HG02642 (cell line): Measurements from ENCODE around the gene CNN1.
"Not testable (repeated sequence)": the region's sequence is repeated elsewhere in the genome, so short reads cannot be mapped to it uniquely, and the experiment has no call there.

Source experiments
- ATAC-seq: cut with Tn5 transposase; IDR thresholded peaks from one replicate; pipeline ENCODE4 v1.9.1; 2021; ENCODE audit warnings: mild to moderate bottlenecking; ENCODE audit not compliant: unreplicated experiment, poor library complexity

Gene CNN1

DNA sequence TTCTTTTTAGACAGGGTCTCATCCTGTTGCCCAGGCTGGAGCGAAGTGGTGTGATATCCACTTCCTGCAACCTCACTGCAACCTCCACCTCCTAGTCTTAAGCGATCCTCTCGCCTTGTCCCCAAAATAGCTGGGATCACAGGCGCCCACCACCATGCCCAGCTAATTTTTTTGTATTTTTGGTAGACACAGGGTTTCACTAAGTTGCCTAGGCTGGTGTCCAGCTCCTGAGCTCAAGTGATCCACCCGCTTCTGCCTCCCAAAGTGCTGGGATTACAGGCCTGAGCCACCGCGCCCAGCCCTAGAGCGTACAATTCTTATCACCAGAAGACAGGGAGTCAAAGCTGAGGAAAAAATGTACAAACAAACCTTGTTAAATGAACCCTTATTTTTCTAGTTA lies 24.9 kb downstream of the CNN1 start:
- ATAC-seq: no peak

DNA sequence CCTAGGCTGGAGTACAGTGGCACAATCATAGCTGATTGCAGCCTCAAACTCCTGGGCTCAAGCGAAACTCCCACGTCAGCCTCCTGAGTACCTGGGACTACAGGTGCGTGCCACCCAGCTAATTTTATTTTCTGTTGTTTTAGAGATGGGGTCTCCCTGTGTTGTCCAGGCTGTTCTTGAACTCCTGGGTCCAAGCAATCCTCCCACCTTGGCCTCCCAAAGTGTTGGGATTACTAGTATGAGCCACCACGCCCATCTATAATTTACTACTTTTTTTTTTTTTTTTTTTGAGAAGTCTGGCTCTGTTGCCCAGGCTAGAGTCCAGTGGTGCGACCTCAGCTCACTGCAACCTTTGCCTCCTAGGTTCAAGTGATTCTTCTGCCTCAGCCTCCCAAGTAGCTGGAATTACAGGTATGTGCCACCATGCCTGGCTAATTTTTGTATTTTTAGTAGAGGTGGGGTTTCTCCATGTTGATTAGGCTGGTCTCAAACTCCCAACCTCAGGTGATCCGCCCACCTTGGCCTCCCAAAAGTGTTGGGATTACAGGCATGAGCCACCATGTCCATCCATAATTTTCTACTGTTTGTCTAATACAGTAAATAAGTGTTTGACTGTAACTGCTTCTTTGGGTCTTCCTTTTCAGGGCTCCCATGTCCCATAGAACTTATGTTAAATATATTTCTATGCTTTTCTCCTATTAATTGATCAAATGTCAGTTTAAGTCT lies 25.6 kb downstream of the CNN1 start:
- ATAC-seq: not testable (repeated sequence)

DNA sequence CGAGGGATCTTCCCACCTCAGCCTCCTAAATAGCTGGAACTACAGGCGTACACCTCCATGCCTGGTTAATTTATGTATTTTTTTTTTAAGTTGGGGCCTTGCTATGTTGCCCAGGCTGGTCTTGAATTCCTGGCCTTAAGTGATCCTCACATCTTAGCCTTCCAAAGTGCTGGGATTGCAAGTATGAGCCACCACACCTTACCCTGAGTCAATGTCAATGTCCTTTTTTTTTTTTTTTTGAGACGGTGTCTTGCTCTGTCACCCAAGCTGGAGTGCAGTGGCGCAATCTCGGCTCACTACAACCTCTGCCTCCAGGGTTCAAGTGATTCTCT lies 27.0 kb downstream of the CNN1 start:
- ATAC-seq: not testable (repeated sequence)

DNA sequence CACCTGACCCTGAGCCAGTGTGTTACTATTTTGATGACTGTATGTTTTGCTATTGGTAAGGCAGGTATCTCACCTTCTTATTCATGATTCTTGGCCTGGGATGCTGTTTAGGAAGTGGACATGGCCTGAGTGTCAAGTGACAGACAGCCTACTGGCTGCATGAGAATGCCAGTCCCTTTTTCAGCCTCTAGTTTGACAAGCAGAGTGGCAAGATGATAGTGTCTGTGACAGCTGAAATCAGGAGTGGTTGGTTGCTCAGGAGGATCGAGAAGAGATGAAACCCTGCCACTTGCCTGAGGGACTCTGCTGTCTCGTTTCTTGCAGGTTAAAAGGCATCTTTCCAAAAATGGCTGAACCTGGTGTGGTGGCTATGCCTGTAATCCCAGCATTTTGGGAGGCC lies 27.5 kb downstream of the CNN1 start:
- ATAC-seq: no peak

DNA sequence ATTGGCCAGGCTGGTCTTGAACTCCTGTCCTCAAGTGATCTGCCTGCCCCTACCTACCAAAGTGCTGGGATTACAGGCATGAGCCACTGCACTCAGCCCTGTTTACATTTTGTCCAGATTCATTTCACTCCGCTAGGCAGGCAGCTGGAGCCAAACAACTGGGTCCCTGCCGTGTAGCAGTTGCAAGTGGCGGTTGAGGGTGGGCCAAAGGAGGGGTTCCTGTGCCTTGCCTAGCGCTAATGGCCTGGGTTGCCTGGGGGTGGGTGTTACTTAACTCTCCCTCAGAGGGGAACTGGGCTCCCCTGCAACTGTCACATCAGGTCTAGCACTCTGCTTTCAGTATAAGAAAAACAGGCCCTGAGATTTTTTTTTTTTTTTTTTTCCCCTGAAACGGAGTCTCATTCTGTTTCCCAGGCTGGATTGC lies 31.4 kb downstream of the CNN1 start:
- no peak for ATAC-seq

DNA sequence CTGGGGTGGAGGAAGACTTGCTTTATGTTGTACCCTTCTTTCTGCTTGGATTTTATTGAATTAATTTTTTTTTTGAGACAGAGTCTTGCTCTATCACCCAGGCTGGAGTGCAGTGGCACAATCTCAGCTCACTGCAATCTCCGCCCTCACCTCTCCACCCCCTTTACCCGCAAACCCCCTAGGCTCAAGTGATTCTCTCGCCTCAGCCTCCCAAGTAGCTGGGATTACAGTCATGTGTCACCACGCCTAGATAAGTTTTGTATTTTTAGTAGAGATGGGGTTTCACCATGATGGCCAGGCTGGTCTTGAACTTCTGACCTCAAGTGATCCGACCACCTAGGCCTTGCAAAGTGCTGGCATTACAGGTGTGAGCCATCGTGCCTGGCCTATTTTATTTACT lies 34.7 kb downstream of the CNN1 start:
- not testable (repeated sequence) for ATAC-seq

DNA sequence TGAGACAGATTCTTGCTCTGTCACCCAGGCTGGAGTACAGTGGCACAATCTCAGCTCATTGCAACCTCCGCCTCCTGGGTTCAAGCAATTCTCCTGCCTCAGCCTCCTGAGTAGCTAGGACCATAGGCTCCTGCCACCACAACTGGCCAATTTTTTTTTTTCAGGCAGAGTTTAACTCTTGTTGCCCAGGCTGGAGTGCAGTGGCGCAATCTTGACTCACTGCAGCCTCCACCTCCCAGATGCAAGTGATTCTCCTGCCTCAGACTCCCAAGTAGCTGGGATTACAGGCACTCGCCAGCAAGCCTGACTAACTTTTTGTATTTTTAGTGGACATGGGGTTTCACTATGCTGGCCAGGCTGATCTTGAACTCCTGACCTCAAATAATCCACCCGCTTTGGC lies 35.1 kb downstream of the CNN1 start:
- ATAC-seq: not testable (repeated sequence)

DNA sequence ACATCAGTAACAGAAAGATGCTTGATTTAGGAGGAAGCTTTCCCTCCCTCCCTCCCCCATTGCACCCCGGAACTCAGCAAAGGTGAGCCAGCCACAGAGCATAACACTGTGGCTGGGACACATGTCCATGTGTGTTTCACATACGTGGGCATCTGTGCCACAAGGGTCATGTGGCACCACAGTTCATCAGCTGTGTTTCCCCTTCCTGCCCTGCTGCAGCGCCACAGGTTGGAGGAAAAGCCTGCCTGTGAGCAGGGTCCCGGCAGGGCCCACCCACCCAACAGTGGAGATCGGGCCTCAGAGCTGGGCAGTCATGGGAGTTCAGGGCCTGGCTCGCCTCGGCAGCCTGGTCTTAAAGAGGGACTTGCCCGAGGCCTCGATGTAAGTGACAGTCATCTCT lies 36.0 kb downstream of the CNN1 start:
- ATAC-seq: no peak

DNA sequence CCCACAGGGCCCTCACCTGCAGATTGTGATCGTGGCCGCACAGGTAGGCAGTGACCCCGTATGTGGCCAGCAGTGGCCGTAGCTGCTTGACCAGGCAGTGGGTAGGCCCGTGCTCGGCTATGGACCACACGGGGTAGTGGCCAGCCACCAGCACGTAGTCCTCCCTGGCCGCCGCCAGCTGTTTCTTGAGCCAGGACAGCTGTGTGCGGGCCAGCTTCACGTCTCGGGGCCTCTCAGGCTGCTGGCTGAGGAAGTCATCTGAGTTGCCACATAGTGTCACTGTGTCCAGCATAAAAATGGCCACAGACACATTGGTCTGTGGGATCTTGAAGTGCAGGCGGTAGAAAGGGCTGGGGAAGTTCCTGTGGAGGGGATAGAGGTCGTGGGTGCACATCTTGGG lies 37.6 kb downstream of the CNN1 start:
- ATAC-seq: no peak

DNA sequence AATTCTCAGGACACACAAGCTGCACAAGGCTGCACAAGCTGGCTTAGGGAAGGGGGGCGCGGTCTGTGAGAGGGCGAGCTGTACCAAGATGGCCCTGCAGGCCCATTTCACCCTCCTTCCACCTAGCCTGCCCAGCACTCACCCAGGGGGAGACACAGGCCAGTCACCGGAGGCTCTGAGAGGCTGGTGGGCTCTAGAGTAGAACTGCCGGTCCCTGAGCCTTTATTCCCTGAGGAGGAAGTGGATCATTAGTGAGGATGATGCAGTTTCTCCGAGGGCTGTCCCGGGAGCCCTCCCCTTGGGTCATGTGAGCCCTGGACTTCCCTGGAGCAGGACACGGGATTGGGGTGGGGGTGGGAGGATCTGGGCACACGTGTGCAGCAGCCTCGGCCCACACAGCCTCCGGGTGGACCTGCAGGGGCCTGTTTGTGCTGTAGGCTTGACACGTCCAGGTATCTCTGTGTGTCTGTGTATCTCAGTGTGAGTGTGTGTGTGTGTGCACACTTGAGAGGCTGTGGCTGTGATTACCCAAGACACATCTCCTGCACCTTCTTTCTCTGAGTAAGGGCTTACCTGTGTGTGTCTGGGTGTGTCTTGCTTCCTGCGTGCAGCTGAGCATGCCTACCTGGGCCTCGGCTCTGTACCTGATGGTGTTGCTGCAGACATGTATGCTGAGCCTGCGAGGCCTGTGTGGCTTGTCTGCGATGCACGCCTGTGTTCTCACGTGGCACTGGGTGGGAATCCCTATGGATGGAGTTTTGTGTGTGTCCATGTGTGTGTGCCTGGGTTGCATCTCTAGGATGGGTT lies 39.0 kb downstream of the CNN1 start, which contains the start of gene ACP5:
TSS of gene ACP5 (minus strand) at position 195 of the 807 bp plus-strand sequence. CDS start 328 bp downstream, outside the sequence.
- no peak for ATAC-seq

DNA sequence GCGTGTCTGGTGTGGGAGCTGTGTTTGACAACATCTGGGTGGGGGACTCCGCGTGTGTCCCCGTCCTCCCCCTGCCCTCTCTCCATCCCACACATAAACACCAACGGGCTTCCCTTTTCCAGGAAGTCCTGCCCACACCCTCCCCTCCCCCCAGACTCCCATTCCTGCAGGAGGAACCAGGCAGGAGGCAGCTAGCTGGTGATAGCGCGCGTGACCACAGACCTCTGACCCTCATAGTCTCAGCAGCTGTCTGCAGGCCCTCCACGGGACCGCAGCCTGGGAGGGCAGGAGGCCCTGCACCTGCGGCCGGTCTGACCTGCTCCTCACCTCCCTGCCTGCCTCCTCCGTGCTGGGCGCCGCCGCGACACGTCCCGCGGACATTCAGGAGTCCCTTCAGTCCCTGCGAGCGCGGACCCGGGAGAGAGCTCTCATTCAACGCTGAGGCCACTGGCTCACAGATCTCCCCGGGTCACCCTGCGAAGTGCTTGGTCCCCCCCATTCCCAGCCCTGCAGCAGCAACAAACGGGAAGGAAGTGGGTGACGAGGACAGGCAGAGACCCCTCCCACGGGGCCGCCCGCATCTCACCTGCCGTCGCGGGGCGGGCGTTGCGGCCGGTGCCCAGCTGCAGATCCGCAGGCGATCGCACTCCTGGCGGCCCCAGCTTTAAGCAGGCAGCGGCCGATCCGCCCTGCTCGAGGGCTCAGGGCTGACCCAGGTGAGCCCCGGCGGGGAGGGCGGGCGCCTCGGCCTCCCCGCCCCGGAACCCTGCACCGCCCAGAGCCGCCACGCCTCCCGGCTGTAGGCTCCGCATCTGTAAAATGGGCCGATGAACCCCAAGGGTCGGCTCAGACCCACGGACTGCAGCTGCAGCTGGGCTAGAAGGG lies 39.8 kb downstream of the CNN1 start:
- no peak for ATAC-seq

DNA sequence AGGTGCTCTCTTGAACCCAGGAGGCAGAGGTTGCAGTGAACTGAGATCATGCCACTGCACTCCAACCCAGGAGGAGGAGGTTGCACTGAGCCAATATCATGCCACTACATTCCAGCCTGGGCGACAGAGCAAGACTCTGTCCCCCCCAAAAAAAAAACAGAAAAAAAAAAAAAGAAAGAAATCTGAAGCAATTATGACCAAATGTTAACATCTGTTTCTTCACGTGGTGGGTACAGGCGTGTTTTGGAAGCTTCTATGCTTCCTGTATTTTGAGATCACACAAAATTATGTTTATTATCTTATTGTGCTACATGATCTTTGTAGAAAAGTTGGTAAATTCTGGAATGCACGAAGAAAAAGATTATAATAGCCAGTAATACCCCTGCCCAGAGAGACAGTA lies 41.5 kb downstream of the CNN1 start:
- ATAC-seq: no peak

DNA sequence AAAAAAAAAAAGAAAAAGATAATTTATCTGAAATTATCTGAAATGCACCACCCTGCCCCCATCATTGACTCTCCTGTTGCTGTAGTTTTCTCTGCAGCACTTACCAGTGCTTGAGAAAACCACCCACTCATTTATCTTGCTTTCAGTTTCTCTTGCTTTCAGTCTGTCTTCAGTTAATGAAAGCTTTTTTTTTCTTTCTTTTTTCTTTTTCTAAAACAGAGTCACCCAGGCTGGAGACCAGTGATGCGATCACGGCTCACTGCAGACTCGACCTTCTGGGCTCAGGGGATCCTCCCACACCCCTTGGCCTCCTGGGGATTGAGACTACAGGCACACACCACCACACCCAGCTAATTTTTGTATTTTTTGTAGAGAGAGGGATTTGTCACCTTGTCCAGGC lies 43.1 kb downstream of the CNN1 start:
- ATAC-seq: peak; percentile 72

DNA sequence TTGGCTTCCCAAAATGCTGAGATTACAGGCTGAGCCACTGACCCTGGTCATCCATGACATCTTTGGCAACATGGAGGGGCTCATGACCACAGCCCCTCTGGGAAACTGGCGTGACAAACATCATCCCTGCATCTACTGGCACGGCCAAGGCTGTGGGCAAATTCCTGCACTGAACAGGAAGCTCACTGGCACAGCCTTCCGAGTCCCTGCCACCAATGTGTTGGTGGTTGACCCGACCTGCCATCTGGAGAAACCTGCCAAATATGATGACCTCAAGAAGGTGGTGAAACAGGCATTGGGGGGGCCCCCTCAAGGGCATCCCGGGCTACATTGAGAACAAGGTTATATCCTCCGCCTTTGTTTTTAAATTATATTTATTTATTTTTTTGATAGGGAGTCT lies 47.7 kb downstream of the CNN1 start:
- ATAC-seq: no peak

DNA sequence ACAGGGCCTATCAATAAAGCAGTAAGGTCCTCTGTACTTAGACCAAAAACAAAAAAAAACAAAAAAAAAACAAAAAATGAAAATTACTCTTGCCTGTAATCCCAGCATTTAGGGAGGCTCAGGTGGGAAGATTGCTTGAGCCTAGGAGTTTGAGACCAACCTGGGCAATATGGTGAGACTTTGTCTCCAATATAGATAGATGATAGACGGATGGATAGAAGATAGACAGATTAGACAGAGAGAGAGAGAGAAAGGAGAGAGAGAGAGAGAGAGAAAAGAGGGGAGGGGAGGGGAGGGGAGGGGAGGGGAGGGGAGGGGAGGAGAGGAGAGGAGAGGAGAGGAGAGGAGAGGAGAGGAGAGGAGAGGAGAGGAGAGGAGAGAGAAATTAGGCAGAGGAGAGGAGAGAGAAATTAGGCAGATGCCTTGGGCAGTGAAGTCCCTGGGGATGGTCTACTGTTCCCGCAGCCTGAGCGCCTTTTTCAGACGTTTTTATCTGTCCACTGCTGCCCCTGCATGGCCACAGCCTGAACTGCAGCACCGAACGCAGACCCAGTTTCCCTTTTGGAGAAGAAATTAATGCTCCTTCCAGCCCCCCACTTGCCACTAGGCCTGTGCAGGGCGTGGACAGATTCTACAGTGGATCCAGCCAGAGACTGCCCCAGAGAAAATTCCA lies 48.8 kb downstream of the CNN1 start:
- ATAC-seq: no peak

DNA sequence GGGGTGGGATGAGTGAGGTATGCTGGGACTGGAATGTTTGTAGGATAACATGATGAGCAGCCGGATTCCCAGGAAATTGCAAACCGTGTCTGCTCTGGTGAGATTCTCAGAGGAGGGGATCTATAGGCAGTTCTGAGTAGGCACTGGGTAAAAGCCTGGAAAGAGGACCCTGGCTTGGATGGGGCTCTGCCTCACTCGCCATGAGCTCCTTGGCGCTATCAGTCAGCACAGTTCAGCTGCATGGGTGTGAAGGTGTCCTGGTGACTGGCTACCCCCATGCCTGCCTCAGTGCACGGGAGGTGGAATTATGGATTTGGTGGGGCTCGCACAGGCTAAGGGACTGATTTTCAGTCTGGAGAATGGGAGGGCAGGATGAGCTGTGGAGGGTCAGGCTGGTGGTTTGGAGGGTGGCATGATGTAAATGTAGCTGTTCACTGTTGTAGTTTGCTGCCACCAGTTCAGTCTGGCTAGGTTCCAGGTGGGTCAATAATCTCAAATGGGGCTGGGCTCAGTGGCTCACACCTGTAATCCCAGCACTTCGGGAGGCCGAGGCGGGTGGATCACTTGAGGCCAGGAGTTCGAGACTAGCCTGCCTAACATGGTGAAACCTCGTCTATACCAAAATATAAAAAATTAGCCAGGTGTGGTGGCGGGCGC lies 49.5 kb downstream of the CNN1 start:
- ATAC-seq: no peak

DNA sequence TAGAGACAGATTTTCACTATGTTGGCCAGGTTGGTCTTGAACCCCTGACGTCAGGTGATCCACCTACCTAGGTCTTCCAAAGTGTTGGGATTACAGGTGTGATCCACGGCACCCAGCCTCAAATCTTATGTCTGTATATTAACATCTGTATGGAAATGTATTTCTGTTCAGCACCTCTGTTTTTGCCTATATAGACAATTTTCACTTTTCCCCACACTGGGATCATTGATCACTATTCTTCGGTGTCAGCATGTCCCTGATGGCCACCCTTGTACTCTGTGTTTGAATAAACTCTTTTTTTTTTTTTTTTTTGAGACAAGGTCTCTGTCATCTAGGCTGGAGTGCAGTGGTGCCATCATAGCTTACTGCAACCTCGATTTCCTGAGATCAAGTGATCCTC lies 55.4 kb downstream of the CNN1 start:
- ATAC-seq: no peak

DNA sequence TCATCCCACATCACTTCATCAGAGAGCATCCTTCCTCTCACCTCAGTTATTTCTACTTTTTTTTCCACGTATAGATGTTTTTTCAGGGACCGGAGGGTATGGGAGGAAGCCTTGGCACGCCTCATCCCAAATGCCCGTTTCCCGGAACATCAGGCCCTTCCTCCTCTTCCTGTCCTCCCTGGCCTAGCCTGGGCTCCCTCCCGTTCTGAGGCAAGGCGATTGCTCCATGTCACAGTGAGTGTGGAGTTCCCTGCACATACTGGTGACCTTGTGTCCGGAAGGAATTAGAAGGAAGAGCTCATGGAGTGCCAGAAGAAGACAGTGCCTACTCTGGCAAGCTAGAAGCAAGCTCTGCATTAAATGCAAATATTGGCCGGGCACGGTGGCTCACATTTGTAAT lies 57.5 kb downstream of the CNN1 start:
- no peak for ATAC-seq

DNA sequence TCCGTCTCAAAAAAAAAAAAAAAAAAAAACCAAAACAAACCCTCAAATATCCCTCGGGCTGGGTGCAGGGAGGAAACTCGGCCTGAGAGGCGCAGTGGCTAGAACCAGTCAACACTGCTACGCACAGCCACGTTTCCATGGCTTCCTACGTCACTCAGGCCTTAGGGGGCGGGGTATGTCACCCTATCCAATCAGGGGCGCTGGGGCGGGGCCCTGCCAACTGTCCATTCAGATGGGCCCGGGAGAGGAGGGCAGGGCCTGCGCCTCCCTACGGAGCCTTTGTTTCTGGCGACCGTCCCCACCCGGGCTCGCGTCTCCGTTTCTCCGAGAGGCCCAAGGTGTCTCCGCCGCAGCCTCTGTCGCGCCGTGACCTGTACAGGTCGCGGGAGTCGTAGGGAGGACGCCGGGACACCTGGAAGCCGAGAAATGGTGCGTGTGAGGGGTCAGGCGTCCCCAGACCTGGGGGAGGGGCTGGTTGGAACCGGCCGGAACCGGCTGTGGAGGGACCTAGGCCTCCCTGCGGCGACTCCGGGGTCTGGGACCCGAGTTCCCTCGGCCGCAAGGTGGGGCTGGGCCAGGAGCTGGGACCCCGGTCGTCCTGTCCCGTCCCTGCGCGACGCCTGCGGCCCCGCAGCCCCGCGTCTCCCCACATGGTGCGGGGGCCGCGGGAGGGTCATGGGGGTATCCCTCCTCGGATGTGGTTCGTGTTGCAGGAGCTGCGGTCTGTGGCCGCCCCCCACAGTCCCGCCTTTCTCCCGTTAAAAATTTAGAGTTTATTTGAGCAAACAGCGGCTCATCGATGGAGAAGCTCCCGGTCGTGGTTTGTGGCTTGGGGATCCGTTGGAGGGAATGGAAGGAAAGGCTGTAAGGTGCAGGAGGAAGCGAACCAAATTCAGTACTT lies 58.8 kb downstream of the CNN1 start, which contains the start of gene ZNF627:
TSS of gene ZNF627 (plus strand) at position 282 of the 901 bp plus-strand sequence. CDS start at position 427, 145 bp downstream.
- peak; percentile 99 for ATAC-seq
